Uterus (tissue), 4 donors: Measurements from ENCODE around the gene DENND1A. TPM values are rescaled to one million over a fixed set of nuclear protein-coding genes. Genes with fewer than 3 reads are reported as not detected.

Source experiments
- DNase-seq, 2 donors: peaks; one replicate each; pipeline ENCODE4 v3.0.0-alpha.2; 2019 to 2020
- H3K27ac ChIP-seq, 2 donors: fragments of 200-600 bp; sonication (generic); 1 replicate in 1 of 2; 2 replicates in 1 of 2; pipeline ENCODE4 v1.5.1; 2016 to 2018
- H3K27me3 ChIP-seq, 2 donors: fragments of 200-600 bp; sonication (generic); one replicate each; pipeline ENCODE4 v1.5.1; 2018 to 2019; ENCODE audit warnings: control low read depth in 1 of 2
- H3K36me3 ChIP-seq, 2 donors: fragments of 200-600 bp; sonication (generic); one replicate each; pipeline ENCODE4 v1.5.1; 2019; ENCODE audit warnings: control low read depth in 1 of 2
- H3K4me1 ChIP-seq, 2 donors: fragments of 200-600 bp; sonication (generic); one replicate each; pipeline ENCODE4 v1.5.1; 2018 to 2019; ENCODE audit warnings: control low read depth in 1 of 2
- H3K4me3 ChIP-seq, 2 donors: fragments of 200-600 bp; sonication (generic); 1 replicate in 1 of 2; 2 replicates in 1 of 2; pipeline ENCODE4 v1.5.1; 2018 to 2019; ENCODE audit warnings: mild to moderate bottlenecking in 1 of 2
- H3K9me3 ChIP-seq, 2 donors: fragments of 200-600 bp; sonication (generic); one replicate each; pipeline ENCODE4 v1.5.1; 2019; ENCODE audit warnings: control low read depth in 1 of 2
- POLR2A ChIP-seq, 2 donors: fragments of 450-650 bp; IDR thresholded peaks; one replicate each; pipeline ENCODE4 v1.6.1; 2016; ENCODE audit warnings: antibody characterized with exemption in 2 of 2, mild to moderate bottlenecking in 1 of 2, moderate library complexity in 1 of 2
- intact Hi-C: fragments of 100-400 bp; cut with DNase I; formaldehyde crosslinking; loops from one replicate; pipeline ENCODE4 v1.15.1; 2023; ENCODE audit warnings: low total_unique reads
- total RNA-seq, 4 donors: library from RNA; depleted of rRNA in 3 of 4; stranded (reverse); fragments of >200 nt in 3 of 4; gene quantifications; one replicate each; pipeline versions ENCODE4 v1.1.0 to v1.2.4, GENCODE V29; 2014 to 2023
- TF ChIP-seq, protein P1 (sequence below), 4 experiments: fragments of 200-600 bp in 2 of 4; fragments of 450-650 bp in 2 of 4; sonication (generic) in 2 of 4; IDR thresholded peaks; one replicate each; pipeline ENCODE4 v1.5.1; 2016 to 2019; ENCODE audit warnings: antibody characterized with exemption in 4 of 4, mild to moderate bottlenecking in 2 of 4, moderate library complexity in 1 of 4
- donor health status: DM: yes; HTN: yes; CAD: no.

The DENND1A gene
- total RNA-seq, 4 donors from 2014 or later = 10.8 to 34.5 (median 22.6) TPM

DNA sequence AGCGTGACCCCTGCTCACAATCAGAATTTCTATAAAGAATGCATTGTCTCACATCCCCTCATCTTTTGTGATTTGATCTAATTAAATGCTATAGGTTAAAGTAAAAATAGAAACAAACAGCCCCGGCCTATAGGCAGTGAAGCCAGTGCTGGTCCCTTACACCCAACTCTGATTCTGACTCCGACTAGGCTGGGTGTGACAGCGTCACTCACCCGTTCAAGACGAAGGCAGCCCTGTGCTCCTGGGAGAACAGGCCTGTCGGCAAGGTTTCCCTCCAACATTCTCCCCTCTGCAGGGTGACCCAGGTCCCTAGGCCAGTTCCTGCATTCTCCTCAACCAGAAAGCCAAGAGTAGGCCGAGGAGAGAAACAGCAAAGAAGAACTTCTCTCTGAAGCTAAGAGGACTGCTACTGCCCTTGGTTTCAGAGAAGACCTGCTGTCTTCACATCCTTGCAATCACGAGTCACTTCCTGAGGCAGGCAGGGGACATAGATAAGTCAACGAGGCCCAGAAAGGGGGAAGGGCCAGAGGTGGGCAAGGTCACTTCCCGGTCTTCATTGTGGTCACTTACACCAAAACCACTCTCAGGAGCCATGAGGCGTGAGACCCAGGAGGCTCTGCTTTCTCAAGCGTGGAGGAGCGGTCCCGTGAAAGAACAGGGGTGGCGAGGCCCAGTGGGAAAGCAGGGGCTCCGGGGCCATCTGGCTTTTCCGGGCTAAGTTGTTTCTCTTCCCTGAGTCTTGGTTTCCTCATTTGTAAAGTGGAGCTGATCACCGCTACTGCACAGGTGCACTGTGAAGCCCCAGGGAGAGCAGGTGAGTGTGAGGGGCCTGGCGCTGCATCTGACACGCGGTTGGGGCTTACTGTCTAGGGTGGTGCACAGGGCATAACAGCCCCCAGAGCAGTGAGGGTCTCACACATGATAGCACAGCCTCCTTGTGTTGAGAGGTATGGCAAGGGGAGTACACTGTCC lies 373.2 kb downstream of the DENND1A start:
- Histone ChIP-seq H3K27me3 (no peaks in the 10 kb centered on the region), H3K4me1 (no peaks in the 10 kb centered on the region), H3K4me3 (no peak overlapping the region), H3K27ac (no peak overlapping the region), H3K36me3 (no peaks in the 10 kb centered on the region), H3K9me3 (no peaks in the 10 kb centered on the region)
- no peak for DNase-seq
- intact Hi-C loops = no loop called here
- no peak for TF ChIP-seq POLR2A (IDR thresholded peaks at IDR 0.05)
- TF ChIP-seq, protein P1, sequence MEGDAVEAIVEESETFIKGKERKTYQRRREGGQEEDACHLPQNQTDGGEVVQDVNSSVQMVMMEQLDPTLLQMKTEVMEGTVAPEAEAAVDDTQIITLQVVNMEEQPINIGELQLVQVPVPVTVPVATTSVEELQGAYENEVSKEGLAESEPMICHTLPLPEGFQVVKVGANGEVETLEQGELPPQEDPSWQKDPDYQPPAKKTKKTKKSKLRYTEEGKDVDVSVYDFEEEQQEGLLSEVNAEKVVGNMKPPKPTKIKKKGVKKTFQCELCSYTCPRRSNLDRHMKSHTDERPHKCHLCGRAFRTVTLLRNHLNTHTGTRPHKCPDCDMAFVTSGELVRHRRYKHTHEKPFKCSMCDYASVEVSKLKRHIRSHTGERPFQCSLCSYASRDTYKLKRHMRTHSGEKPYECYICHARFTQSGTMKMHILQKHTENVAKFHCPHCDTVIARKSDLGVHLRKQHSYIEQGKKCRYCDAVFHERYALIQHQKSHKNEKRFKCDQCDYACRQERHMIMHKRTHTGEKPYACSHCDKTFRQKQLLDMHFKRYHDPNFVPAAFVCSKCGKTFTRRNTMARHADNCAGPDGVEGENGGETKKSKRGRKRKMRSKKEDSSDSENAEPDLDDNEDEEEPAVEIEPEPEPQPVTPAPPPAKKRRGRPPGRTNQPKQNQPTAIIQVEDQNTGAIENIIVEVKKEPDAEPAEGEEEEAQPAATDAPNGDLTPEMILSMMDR (IDR thresholded peaks at IDR 0.05) = no peak

- no peak overlapping the region for H3K27ac ChIP-seq
- no peak for TF ChIP-seq POLR2A (IDR thresholded peaks at IDR 0.05)
- TF ChIP-seq, protein P1 (IDR thresholded peaks at IDR 0.05) = no peak
- H3K27me3 ChIP-seq = no peaks in the 10 kb centered on the region
- no peaks in the 10 kb centered on the region for H3K36me3 ChIP-seq
- intact Hi-C loops = no loop called here
- no peak overlapping the region for H3K4me3 ChIP-seq
- H3K4me1 ChIP-seq = no peaks in the 10 kb centered on the region
- no peaks in the 10 kb centered on the region for H3K9me3 ChIP-seq
- no peak for DNase-seq
Observed at GRCh38 chr9:123555646-123556045, 374.3 kb downstream of the DENND1A start.

- no peaks in the 10 kb centered on the region for H3K9me3 ChIP-seq
- H3K4me3 ChIP-seq = no peak overlapping the region
- no peaks in the 10 kb centered on the region for H3K36me3 ChIP-seq
- intact Hi-C loops = no loop called here
- no peaks in the 10 kb centered on the region for H3K27me3 ChIP-seq
- no peak for DNase-seq
- peaks cover 0 to 4% of the 10 kb centered on the region in 2 donors for H3K4me1 ChIP-seq
- TF ChIP-seq POLR2A (IDR thresholded peaks at IDR 0.05) = no peak
- TF ChIP-seq, protein P1 (IDR thresholded peaks at IDR 0.05) = no peak
- no peak overlapping the region for H3K27ac ChIP-seq
Observed at GRCh38 chr9:123552530-123552929, 377.4 kb downstream of the DENND1A start.

DNA sequence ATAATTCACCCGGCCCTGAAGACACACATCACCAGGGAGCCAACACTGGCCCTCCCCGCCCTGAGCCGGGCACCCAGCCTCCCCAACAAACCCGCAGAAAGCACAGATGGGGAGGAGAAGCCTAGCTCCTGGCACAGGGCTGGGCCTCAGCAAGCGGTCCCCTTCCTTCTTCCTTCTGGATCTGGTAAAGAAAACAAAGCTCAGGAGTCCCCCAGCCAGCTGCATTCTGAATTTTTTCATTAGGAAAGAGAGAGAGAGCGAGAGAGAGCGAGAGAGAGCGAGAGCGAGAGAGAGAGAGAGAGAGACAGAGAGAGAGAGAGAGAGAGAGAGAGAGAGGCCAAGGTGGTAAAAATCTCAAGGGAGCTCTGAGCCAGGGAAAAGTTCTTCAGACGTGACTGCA lies 378.2 kb downstream of the DENND1A start:
- Histone ChIP-seq H3K27me3 (no peaks in the 10 kb centered on the region), H3K4me3 (no peak overlapping the region), H3K4me1 (peaks cover 0 to 4% of the 10 kb centered on the region in 2 donors), H3K36me3 (no peaks in the 10 kb centered on the region), H3K9me3 (no peaks in the 10 kb centered on the region), H3K27ac (no peak overlapping the region)
- TF ChIP-seq, protein P1 (IDR thresholded peaks at IDR 0.05) = no peak
- no peak for TF ChIP-seq POLR2A (IDR thresholded peaks at IDR 0.05)
- no peak for DNase-seq
- intact Hi-C loops = no loop called here

GRCh38 chr9:123550797-123551196 lies 379.1 kb downstream of the DENND1A start:
- no peak for DNase-seq
- peaks cover 0 to 4% of the 10 kb centered on the region in 2 donors for H3K4me1 ChIP-seq
- no peaks in the 10 kb centered on the region for H3K36me3 ChIP-seq
- intact Hi-C loops = no loop called here
- H3K9me3 ChIP-seq = no peaks in the 10 kb centered on the region
- TF ChIP-seq POLR2A (IDR thresholded peaks at IDR 0.05) = no peak
- TF ChIP-seq, protein P1 (IDR thresholded peaks at IDR 0.05) = no peak
- H3K27me3 ChIP-seq = no peaks in the 10 kb centered on the region
- no peak overlapping the region for H3K4me3 ChIP-seq
- H3K27ac ChIP-seq = no peak overlapping the region
